ENCODE results near the gene ANKRA2.

DNA sequence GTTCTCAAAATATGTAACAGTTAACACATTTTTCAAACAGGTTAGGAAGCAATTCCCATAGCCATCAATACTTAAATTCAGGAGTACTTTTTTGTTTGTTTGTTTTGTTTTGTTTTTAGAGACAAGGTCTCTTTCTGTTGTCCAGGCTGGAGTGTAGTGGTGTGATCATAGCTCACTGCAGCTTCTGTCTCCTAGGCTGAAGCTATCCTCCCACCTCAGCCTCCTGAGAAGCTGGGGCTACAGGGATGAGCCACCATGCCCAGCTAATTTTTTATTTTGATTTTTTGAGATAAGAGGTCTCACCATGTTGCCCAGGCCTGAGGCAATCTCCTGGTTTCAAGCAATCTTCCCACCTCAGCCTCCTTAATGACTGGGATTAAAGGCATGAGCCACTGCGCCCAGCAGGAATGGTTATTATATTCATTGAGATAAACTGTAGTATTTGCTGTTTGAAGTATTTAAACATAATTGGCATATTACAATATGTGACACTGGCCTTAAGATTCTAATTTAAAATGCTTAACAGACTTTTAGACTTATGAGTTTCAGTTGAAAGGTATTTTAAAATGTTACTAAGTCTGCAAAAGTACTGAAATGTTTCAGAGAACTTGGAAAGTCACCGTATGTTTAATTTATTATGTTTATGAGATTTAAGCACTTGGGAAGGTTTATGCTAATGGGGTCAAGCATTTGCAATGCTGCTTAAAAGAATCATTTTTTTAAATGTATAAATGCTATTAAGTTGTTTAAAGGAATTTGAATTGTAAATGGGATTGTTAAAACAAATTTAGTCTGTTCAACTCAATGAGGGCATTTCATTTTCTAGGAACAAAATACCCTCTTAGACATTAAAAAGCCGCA, 17.1 kb upstream of the ANKRA2 start:
- TF ChIP-seq CTCF (IDR thresholded peaks at IDR 0.05) = no peak
- no peak for TF ChIP-seq POLR2A (IDR thresholded peaks at IDR 0.05)
